SK-N-DZ (cell line): Measurements from ENCODE around the gene NTRK3.
A peak's percentile ranks its signal among the peaks of the same experiment; 100 is the strongest.

Experiments
- DNase-seq: peaks from one replicate; pipeline ENCODE4 v3.0.0-alpha.2; 2015; ENCODE audit warnings: low spot score

The NTRK3 gene

DNA sequence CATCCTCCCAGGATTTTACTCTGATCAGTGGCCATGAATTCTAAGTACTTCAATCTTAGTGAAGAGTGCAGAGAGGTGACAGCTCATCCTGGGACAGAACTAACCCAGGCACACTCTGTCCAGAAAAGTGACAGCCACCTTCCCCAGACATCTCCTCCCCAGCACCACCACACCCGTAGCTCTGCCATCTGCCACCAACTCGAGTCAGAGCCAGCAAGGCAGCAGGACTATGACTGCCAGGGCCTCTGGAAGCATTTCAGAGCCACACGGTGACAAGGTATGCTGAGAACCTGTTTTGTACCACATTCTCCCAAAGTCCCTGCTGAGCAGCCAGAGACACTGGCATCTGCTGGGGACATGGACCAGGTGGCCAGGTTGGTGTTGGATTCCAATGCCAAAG lies 71.0 kb downstream of the NTRK3 start:
- no peak for DNase-seq

DNA sequence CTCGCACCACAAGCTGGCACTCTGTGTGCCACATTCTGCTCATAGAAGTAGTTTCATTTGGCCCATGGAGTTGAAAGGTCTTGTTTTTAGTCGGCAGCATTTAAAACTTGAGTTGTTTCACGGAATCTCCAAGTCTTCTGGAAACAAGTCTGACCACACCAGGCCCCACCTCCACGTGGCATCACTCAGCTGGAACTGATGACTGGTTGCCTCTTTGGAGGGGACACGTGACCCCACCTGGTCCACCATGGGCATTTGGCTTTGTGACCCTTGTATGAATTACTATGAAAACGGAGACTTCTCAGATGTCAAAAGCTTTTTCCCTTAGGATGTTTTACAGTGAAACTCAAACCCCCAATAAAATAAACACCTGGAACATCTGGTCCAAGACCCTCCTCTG lies 74.9 kb downstream of the NTRK3 start:
- DNase-seq: no peak

DNA sequence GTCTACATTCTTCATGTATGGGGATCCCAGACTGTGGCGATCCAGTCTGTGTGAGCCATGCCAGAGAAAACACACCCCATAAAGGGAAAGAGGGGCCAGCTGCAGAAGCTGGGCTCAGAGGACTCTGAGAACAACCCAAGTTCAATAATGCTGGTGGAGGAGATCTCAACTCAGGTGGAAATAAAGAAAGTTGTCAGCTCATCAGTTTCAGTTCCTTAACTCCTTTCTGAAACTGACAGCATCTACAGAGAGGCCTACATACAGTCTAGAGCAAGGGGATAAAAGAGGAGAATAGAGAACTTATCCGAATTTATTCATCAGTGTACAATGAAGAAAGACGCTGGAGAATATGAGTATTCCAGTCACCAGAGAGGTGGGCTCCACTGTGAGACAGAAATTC lies 77.0 kb downstream of the NTRK3 start:
- no peak for DNase-seq

DNA sequence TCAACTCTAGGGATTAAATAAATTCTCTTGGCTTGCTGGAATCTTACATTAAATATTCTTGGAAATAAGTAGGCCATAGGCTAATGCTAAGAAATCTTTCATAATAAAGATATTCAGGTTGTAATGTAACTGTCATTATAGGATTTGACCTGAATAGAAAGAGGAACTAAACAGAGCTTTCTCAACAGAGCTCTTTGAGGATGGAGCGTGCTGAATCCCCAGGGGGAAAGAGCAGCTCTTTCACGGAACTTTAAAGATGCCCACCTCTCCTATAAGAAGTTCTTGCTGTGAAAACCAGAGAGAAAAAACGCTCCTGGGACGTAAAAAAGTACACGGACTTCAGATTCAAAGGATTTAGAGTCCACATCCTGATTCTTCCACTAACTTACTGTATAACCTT lies 77.9 kb downstream of the NTRK3 start:
- no peak for DNase-seq

DNA sequence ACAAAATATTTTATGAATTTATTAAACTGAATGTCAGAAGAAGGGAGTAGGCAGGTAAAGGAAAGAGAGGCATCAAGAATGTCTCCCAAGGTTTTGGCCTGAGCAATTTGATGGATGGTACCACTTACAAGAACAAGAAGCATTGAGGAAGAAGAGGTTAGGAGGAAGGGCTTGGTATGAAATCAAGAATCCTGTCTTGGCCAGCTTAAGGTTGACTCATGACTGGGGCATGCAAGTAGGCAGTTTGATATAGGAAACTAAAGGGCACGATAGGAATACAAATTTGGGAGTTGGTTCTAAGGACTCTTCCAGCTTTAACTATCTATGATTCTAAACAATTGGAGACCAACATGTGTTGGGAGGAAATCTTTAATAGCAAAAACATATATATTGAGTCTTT lies 79.1 kb downstream of the NTRK3 start:
- no peak for DNase-seq

DNA sequence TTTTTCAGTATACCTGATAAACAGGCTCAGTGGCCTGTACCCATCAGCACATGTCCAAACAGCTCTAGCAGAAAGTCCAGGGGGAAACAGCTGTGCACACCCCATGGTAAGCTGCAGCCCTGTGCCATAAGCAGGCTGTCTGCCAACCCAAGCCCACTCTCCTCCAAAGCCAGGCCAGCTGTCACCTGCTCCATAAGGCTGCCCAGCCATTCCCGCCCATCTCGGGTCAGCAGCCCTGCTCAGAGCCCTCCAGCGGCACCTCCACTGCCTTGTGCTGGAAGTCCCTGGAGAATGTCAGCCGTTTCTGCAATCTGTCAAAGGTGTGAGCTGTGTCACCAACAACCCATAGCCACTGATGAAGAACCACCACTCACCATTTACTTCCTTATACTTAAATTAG lies 82.0 kb downstream of the NTRK3 start:
- peak; percentile 80 for DNase-seq

DNA sequence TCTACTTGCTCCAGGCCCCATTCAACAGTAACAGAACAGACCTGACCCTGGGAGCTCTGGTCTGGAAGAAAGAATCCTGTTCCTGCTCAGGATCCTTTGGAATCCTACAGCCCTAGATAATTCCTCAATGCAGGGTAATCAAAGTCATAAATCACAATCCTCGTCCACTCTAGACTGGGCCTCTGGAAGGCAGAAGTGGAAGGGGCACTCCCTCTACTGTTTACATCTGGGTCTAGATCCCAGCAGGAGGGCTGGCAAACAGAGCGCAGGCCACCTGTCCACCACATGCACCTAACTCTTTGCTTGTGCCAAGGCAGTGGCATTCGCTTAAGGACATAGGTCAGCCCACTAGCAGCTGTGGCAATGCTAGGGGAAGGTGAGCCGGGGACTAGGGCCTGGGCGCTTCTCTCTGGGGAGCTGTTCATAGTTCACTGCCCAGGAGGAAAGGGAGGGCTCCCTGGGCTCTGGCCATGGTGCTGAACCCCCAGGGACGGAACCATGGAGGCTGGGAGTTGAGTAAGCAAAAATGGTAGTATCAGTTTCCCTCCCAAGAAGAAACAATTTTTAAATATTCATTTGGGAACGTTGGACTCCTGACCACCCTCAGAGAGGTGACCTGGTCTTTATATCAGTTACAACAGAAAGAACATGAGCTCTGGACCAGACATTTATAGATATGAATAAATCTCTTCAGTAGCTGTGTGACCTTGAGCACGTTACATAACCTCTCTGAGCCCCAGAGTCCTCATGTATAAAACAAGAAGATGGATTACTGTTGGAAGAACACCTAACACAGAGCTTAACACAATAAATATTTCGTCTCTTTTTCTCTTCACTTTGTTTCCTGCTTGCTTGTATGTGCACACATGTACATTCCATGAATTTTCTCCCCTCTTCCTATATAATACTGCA lies 90.2 kb downstream of the NTRK3 start:
- peak; percentile 42 for DNase-seq

DNA sequence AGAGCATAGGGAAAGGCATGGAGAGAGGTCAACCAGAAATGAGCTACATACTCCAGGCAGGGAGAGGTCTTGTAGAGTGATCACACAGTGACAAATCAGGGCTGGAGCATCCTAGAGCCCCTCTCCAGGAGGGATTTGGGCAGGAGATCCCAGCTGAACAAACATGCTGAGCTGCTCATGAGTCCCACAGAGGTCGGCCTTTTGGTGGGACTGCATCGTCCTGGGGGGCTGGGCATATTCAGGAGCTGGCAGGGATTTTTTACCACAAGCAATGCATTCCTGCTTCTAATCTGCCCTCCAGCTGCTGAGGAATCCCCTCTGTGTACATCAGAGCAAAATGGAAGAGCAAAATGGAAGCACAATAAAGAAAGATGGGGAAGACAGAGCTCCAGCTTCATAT lies 94.9 kb downstream of the NTRK3 start:
- DNase-seq: no peak

DNA sequence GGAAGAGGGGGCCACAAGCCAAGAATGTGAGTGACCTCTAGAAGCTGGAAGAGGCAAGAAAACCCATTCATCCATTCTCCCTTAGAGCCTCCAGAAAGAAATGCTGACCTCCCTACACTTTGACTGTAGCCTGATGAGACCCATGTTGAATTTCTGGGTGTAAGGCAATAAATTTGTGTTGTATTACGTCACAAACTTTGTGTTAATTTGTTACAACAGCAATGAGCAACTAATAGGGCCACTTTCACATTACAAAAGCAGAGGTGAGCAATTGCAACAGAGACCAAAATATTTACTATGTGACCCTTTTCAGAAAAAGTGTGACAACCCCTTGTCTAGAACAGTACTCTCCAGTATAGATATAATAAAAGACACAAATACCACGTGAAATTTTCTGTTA lies 101.2 kb downstream of the NTRK3 start:
- DNase-seq: no peak

DNA sequence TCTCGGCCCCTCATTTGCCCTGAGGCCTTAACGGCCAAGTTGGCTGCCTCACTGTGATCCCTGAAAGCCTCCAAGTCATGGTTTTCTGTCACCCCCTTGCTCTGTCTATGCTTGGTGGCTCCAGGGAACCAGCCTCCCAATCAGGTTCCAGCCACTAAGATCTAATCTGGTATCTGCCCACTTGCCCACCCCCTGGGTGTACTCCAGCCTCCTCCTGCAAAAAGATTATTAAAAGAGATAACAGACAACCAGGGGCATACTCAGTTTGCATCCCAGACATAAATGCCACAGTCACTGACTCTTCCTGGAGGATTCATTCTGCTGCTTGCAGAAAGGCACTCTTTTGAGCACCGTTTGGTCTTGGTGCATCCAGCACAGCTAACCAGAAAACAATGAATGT lies 103.9 kb downstream of the NTRK3 start:
- DNase-seq: peak; percentile 76

DNA sequence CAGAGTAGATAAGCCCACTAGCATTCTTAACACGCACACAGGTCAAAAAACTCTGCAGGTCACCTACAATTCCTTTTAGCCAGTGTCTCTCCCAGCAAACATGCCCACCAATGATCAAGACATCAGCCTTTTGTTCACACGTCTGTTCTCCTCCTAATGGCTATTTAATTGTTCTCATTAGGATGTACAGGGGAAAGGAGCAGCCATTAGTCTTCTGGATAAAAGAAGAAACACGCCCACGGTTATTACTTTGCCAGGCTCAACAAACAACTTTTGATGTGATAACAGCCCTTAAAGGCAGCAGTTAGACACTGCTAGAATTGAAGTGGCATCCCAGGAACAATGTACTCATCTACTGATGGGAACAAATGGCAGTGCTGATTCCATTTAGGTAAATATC lies 108.8 kb downstream of the NTRK3 start:
- DNase-seq: no peak

DNA sequence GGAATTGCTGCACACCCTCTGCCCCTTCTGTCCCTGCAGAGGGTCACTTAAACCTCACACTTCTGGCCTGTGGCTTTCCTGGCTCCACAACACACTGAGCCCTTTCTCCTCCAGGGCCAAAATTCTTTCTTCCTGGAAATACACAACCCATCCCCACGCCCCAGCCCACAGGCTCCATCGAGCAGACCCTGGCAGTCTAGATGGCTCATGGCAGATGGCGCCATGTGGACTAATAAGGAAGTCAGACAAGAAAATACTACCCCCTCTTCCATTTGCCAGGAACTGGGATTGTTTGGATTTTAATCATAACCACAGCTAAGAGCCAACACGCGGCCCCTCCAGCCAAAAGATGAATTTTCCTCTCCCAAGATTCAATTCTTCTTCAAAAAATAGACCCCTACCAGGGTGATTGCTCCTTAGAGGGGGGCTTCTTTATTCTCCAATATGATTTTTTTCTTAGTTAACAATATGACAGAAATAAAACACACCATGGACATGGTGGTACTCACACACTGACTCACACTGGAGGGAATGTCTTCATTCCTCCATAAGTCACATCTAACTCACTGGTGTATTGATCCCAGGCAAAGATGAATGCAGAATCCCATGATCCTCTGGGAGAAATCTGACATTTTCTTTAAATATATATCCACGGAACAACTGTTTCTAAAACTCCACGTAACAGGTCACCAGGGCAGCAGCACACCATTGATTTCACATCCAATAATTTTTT lies 111.5 kb downstream of the NTRK3 start:
- DNase-seq: no peak

DNA sequence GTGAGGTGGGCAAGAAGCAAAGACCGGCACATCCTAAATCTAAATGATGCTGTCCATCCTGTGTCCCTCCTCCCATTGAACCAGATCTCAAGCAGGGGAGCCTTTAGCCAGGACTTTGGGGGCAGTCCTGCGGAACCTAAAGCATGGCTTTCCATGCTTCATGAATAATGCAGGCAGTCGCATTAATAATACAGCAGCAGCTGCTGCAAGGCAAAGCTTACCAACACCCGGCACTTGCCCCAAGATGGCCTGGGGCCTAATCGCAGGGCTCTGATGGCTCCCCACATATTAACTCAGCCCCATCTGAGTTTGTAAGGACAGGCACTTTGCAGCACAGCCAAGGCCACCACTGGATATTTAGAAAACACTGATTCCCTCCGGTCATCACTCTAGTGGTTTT lies 114.4 kb downstream of the NTRK3 start:
- no peak for DNase-seq

DNA sequence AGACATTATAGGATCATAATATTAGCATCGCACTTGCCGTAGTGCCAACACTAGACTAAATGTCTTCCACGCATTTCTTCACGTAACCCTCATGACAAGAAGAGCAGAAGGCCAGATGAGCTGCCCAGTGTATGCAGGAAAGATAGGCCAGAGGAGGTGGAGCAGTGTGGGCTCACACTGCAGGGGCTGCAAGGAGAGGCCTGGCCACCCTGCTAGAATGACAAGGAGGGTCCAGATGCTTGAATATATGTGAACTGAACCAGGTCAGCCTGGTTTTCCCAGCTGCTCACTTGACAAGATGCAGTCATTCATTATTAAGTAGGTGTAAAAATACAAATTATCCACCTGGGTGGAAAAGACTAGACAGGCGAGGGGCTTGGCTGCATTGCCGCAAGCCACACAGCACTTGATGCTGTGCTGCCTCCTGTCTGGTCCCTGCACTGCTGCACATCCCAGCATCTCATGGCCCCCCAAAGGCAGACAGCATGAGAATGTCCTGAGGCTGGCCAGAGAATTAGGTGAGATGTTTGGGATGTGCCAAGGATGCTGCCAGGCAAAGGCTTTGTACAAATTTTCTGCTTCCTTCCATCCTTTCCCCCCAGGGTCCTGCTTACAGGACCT lies 115.2 kb downstream of the NTRK3 start:
- DNase-seq: no peak

DNA sequence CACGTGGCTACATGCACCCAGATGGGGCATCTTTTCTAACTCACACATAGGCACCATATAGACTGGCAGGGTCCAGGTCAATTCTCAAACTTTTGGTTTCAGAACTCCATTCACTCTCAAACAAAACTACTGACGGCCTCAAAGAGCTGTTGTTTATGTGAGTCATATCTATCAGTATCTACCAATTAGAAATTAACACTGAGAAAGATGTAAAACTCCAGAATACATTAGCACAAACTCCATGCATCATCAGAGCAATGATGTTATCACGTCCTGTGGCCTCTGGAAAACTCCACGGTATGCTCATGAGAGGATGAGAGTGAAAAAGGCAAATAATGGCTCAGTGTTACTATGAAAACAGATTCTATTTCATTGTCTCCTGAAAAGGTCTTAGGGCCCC lies 116.1 kb downstream of the NTRK3 start:
- DNase-seq: no peak

DNA sequence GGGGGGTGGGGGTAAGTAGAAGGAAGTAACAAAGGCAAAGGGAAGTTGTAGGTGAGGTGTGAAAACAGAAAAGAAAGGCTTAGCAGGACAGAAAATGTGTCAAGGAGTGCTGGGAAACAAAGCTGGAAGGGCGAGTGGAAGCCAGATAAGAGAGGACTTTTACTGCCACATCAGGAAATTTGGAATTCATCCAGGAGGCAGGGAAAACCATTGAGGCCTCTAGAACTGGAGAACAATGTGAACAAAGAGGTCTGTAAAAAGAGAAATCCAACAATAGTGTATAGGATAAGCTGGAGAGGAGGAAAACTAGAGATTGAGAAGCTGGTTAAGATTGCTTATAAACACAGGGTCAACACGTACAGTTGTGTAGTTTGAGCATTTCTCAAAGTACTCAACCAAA lies 116.6 kb downstream of the NTRK3 start:
- no peak for DNase-seq

DNA sequence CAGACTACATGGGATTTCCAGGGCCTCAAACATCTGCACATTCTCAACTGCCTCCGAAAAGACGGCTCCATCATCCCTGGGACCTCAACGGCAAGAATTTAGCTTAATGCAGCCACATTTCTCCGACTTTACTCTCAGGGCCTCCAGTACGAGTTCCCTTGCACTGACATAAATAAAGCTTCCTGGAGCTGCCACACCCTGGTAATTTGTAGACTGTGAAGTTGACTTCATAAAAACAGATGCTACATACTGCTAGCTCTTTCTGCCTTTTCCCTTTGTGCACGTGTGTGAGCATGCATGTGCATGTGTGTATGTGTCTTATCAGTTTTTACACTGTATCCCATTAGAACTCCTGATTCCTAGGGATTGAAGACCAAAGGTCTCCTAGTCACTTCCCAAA lies 122.7 kb downstream of the NTRK3 start:
- DNase-seq: no peak

DNA sequence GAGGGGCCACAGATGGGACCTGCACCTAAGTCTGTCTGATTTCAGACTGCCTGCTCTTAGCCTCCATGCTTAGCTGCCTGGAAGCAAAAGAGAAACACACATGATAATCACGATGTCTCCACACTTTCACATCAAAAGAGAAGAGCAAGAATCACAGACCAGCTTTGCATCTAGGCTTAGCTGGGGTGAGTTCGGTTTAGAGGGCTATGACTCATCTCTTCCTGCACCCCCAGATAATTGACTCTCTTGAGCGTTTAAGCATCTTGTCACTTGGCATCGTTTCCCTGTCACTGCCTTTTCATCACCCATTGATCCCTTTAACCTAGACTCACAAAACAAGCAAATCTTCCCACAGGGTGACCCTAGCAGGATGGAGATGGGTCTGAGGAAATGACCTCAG lies 124.0 kb downstream of the NTRK3 start:
- no peak for DNase-seq

DNA sequence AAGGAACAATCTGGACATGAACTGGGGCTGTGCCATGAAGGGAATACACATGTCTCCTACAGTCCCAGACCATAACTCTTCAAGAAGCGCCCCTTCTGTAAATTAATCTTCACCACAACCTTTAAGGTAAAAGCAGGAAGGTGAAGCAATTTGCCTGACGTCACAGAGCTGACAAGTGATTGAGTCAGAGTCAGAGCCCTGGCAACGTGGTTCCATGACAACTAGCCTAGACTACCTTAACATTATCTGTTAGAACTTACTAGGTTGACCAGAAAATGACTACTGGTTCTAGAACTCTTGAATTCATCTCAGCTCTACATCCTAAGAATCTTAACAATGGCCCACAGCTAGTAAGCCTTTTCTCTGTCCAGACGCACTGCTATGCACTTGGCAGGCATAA lies 124.6 kb downstream of the NTRK3 start:
- no peak for DNase-seq

DNA sequence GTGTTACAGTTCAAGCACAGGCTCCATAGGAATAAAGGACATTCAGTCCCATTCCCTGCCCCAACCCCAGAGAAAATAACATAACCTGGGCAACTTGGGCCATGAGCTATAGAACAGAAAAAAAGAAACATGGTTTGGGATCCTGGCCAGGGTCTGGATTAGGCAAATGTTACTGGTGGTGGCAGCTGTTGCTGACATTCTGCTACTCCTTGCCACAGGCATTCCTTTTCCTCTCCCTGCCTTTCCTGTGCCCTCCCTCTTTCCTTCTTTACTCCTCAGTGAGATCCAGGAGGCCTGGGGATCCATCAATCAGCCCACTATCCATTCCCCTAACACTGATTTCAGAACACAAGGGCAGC lies 129.1 kb downstream of the NTRK3 start:
- DNase-seq: no peak

DNA sequence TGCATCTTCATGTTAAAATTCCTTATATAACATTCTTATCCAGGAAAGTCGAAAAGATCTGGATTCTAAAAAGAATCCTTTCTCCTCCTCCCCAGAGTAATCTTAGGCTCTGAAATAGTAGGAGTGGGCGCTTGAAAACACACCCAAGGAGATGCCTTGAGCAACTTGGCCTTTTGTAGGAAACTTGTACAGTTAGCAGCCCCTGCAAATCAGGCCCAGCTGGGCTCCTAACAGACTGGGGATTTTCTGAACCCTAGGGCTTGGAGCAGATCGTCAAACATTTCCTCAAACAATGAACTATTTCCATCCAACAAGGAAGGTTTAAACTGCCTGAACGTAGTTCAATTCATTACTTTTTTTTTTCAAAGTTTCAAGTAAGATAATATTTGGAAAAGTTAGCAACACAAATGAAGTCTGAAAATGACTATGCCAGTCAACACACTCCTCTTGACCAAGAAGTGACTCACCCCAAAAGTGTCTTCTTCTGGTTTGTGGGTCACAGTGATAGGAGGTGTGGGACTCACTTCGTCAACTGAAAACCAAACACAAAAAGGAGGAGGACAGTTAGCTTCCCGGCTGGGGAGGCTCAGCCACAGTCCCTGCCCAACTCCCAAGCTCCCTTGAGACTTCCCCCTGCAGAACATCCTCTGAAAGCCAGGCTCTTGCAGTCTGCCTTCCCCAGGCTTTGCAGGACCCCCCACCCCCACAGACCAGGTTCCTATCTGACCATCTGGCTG lies 129.7 kb downstream of the NTRK3 start:
- DNase-seq: no peak

DNA sequence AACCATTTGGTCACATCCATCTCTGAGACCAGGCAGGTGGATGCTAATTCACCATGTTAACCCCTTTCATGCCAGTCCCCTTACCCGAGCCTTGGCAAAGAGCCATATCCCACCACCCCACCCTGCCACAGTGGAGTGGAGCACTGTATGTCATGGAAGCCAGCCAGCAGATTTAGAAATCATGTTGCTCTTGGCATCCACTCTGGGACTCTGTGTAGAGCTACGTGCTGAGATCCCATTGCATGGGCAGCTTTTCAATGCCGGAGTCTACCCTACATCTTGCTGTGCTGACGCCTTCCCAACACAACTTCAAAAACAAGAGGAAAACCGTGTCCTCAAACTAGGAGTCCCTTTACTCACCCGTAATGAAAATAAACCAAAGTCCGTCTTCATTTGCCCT lies 131.0 kb downstream of the NTRK3 start:
- no peak for DNase-seq
